Osteoblast (primary cell): ENCODE data around the gene OR5H14. TPM values are rescaled to one million over a fixed set of nuclear protein-coding genes. Genes with fewer than 3 reads are reported as not detected.

Experiments
- DNase-seq: peaks from one replicate; pipeline ENCODE4 v3.0.0; 2011; ENCODE audit warnings: low spot score, mixed read lengths; ENCODE audit not compliant: insufficient read length; ENCODE audit errors: missing footprints
- H2AFZ ChIP-seq: 2 replicates; pipeline ENCODE4 v1.6.0; 2011; ENCODE audit warnings: mild to moderate bottlenecking, low read length
- H3K27ac ChIP-seq: 2 replicates; pipeline ENCODE4 v1.5.1; 2011; ENCODE audit warnings: mild to moderate bottlenecking, low read depth, low read length, moderate library complexity
- H3K27me3 ChIP-seq: 2 replicates; pipeline ENCODE4 v1.6.0; 2012; ENCODE audit warnings: mild to moderate bottlenecking, control low read depth, inconsistent platforms, low read length, moderate library complexity; ENCODE audit not compliant: insufficient read depth
- H3K36me3 ChIP-seq: 2 replicates; pipeline ENCODE4 v1.5.1; 2011; ENCODE audit warnings: mild to moderate bottlenecking, low read length, control low read depth, moderate library complexity; ENCODE audit not compliant: insufficient read depth
- H3K4me1 ChIP-seq: 2 replicates; pipeline ENCODE4 v1.5.1; 2011; ENCODE audit warnings: mild to moderate bottlenecking, low read length, control low read depth, moderate library complexity; ENCODE audit not compliant: insufficient read depth
- H3K4me2 ChIP-seq: 2 replicates; pipeline ENCODE4 v1.6.0; 2011; ENCODE audit warnings: mild to moderate bottlenecking, low read length; ENCODE audit not compliant: insufficient read depth
- H3K4me3 ChIP-seq: fragments of 200-600 bp; sonication (generic); 3 replicates; pipeline ENCODE4 v1.5.1; 2012; ENCODE audit warnings: mild to moderate bottlenecking, low read length, inconsistent platforms; ENCODE audit not compliant: insufficient read depth
- H3K79me2 ChIP-seq: 2 replicates; pipeline ENCODE4 v1.6.0; 2012; ENCODE audit warnings: mild to moderate bottlenecking, low read length, control low read depth, inconsistent platforms; ENCODE audit not compliant: insufficient read depth
- H3K9me3 ChIP-seq: 2 replicates; pipeline ENCODE4 v1.5.1; 2011; ENCODE audit warnings: low read depth, low read length, control low read depth
- H4K20me1 ChIP-seq: 2 replicates; pipeline ENCODE4 v1.6.0; 2012; ENCODE audit warnings: mild to moderate bottlenecking, low read length, control low read depth; ENCODE audit not compliant: insufficient read depth
- total RNA-seq: library from RNA; depleted of rRNA; stranded (reverse); fragments of >200 nt; gene quantifications from 2 replicates; pipeline ENCODE4 v1.2.3, GENCODE V29; 2012
- TF ChIP-seq, protein P1 (sequence below): IDR thresholded peaks from 2 replicates; pipeline ENCODE4 v1.5.1; 2011; ENCODE audit warnings: mild to moderate bottlenecking, low read depth, low read length, moderate library complexity; ENCODE audit errors: extremely low read depth

The OR5H14 gene
- total RNA-seq, 1 donor, result not detected

DNA sequence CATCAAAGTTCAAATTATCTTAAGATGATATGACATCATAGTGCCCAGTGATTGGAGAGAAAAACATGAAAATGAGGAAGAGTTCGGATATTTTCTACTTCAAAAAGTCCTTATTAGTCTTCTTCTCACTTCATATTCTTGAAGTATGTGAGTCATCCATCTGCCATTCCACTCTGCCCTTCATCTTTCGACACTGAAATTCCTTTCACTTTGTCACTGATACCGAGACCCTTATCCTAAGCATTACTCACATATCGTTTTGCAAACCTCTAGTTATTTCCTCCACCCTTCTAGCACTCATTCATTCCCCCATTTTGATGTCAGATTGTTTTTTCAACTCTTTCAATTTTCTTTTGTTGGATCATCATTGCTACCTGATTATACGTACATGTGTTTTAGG lies 4.0 kb downstream of the OR5H14 start:
- H3K27me3 ChIP-seq, result no peaks in the 10 kb centered on the region
- no peak overlapping the region for H3K4me2 ChIP-seq
- no peak for DNase-seq
- H3K9me3 ChIP-seq, result no peaks in the 10 kb centered on the region
- H2AFZ ChIP-seq, result no peak overlapping the region
- no peaks in the 10 kb centered on the region for H3K79me2 ChIP-seq
- H4K20me1 ChIP-seq, result no peaks in the 10 kb centered on the region
- no peak overlapping the region for H3K27ac ChIP-seq
- TF ChIP-seq, protein P1, sequence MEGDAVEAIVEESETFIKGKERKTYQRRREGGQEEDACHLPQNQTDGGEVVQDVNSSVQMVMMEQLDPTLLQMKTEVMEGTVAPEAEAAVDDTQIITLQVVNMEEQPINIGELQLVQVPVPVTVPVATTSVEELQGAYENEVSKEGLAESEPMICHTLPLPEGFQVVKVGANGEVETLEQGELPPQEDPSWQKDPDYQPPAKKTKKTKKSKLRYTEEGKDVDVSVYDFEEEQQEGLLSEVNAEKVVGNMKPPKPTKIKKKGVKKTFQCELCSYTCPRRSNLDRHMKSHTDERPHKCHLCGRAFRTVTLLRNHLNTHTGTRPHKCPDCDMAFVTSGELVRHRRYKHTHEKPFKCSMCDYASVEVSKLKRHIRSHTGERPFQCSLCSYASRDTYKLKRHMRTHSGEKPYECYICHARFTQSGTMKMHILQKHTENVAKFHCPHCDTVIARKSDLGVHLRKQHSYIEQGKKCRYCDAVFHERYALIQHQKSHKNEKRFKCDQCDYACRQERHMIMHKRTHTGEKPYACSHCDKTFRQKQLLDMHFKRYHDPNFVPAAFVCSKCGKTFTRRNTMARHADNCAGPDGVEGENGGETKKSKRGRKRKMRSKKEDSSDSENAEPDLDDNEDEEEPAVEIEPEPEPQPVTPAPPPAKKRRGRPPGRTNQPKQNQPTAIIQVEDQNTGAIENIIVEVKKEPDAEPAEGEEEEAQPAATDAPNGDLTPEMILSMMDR, result no peak
- no peaks in the 10 kb centered on the region for H3K36me3 ChIP-seq
- no peak overlapping the region for H3K4me3 ChIP-seq
- no peaks in the 10 kb centered on the region for H3K4me1 ChIP-seq

GRCh38 chr3:98166396-98166795 lies 19.1 kb downstream of the OR5H14 start, which contains the start of gene OR5H15:
OR5H15 (plus strand) TSS chr3:98166696; CDS start chr3:98168700, 2,004 bp downstream.
- H4K20me1 ChIP-seq, result no peaks in the 10 kb centered on the region
- H3K36me3 ChIP-seq, result no peaks in the 10 kb centered on the region
- H3K9me3 ChIP-seq, result no peaks in the 10 kb centered on the region
- no peak within 1 kb of the TSS for H2AFZ ChIP-seq
- H3K4me2 ChIP-seq, result no peak within 1 kb of the TSS
- DNase-seq, result no peak
- no peaks in the 10 kb centered on the region for H3K27me3 ChIP-seq
- H3K4me3 ChIP-seq, result no peak within 1 kb of the TSS
- TF ChIP-seq, protein P1, result no peak
- H3K4me1 ChIP-seq, result no peaks in the 10 kb centered on the region
- H3K79me2 ChIP-seq, result no peaks in the 10 kb centered on the region
- H3K27ac ChIP-seq, result no peak within 1 kb of the TSS

DNA sequence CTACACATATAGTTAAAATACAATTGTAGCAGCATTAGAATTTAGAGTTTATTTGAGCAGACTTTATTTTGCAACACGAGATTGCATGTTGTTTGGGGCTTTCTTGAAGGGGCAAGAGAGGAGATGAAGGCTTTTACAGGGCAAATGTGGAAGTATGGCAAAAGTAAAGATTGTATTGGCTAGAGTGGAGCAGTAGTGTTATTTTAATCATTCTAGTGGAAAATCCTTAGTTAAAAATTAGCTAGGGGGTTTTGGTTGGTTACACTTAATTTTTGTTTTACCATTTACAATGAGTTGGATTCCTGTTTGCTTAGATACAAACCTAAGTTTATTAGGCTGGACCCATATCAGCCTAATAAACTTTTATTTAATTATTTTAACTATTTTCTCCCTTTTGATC lies 23.8 kb downstream of the OR5H14 start:
- H4K20me1 ChIP-seq, result no peaks in the 10 kb centered on the region
- no peak overlapping the region for H3K4me3 ChIP-seq
- H3K27ac ChIP-seq, result no peak overlapping the region
- no peak overlapping the region for H3K4me2 ChIP-seq
- TF ChIP-seq, protein P1, result no peak
- no peak for DNase-seq
- no peak overlapping the region for H2AFZ ChIP-seq
- H3K27me3 ChIP-seq, result no peaks in the 10 kb centered on the region
- H3K9me3 ChIP-seq, result no peaks in the 10 kb centered on the region
- no peaks in the 10 kb centered on the region for H3K4me1 ChIP-seq
- no peaks in the 10 kb centered on the region for H3K36me3 ChIP-seq
- H3K79me2 ChIP-seq, result no peaks in the 10 kb centered on the region

GRCh38 chr3:98172621-98173020 lies 25.3 kb downstream of the OR5H14 start:
- DNase-seq, result no peak
- Histone ChIP-seq H4K20me1 (no peaks in the 10 kb centered on the region), H3K27ac (no peak overlapping the region), H3K4me1 (no peaks in the 10 kb centered on the region), H3K9me3 (no peaks in the 10 kb centered on the region), H3K27me3 (no peaks in the 10 kb centered on the region), H3K79me2 (no peaks in the 10 kb centered on the region), H3K4me3 (no peak overlapping the region), H2AFZ (no peak overlapping the region), H3K4me2 (no peak overlapping the region), H3K36me3 (no peaks in the 10 kb centered on the region)
- TF ChIP-seq, protein P1, result no peak
